ENCODE measurements around the gene HOXA5. TPM values are rescaled to one million over a fixed set of nuclear protein-coding genes. Genes with fewer than 3 reads are reported as not detected.

Gene HOXA5
- total RNA-seq, 1 experiment from 2014 or later: not detected

DNA sequence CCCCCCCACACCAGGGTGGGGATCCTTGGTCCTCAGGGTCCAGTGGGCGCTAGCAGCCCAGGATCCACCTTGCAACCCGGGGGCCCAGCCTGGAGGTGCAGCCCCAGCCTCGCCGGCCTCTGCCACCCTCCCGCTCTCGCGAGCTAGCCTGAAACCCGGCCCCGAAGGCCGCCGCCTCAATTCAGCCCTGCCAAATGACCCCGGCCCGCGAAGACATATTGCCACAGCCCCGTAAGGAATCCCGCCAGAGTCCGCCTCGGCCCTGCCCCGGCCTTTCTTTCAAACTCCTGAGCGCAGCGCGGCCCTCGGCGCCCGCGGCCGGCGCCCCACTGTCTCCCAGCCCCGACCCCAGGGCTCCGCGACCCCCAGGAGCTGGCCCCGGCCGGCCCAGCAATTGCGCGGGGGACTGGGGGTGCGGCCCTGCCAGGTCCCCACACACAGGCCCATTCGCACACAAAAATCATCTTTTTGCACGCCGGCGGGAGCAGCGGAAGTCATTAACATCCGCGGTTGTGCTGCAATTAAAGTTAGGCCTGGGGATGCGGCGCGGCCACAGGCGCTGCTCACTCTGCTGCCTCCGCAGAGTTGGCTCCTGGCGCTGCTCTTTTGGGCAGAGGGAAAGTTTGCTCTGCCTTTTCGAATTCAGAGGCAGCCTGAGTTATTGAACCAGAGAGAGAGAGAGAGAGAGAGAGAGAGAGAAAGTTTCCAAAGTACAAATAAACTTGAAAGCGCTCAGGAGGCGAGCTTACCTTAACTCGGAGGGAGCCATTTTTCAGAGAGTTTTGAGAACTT is 4.0 kb downstream of the HOXA5 start:
- Histone ChIP-seq H2BK12ac (ENCODE audit: insufficient read length, low read depth, low read length) (no peak overlapping the region), H3K9me3 (ENCODE audit: control insufficient read depth, low read depth, low read length) (no peaks in the 10 kb centered on the region), H3K4me1 (ENCODE audit: insufficient read depth, low read length) (no peaks in the 10 kb centered on the region), H3K4me2 (ENCODE audit: insufficient read depth, insufficient read length, low read length) (no peak overlapping the region), H4K5ac (ENCODE audit: insufficient read length, low read depth, low read length) (no peak overlapping the region), H2AK5ac (ENCODE audit: insufficient read length, low read length) (no peak overlapping the region), H3K23me2 (ENCODE audit: insufficient read length, low read depth, low read length, poor library complexity, severe bottlenecking) (peaks cover 10% of the 10 kb centered on the region), H2BK20ac (ENCODE audit: low read depth, low read length, poor library complexity, severe bottlenecking) (no peak overlapping the region), H3K27ac (ENCODE audit: insufficient read length, low read depth, low read length) (no peak overlapping the region), H2AFZ (ENCODE audit: low read length) (no peak overlapping the region), H3K56ac (ENCODE audit: insufficient read length, low read depth, low read length) (no peak overlapping the region), H4K91ac (ENCODE audit: insufficient read length, low read depth, low read length) (no peak overlapping the region), H3K18ac (ENCODE audit: insufficient read length, low read depth, low read length) (no peak overlapping the region), H4K8ac (replicated peaks; ENCODE audit: insufficient read length, low read depth, low read length) (no peak overlapping the region), H3T11ph (ENCODE audit: low read length) (no peak overlapping the region), H3K14ac (ENCODE audit: insufficient read depth, low read length) (no peak overlapping the region), H3K23ac (ENCODE audit: insufficient read length, low read depth, low read length) (no peak overlapping the region), H3K4ac (ENCODE audit: low read depth, low read length) (no peak overlapping the region), H2BK120ac (ENCODE audit: low read depth, low read length, poor library complexity, severe bottlenecking) (no peak overlapping the region), H3K79me1 (ENCODE audit: insufficient read depth, low read depth, low read length, poor library complexity, severe bottlenecking) (no peaks in the 10 kb centered on the region), H2BK5ac (ENCODE audit: insufficient read length, low read length) (no peak overlapping the region), H3K79me2 (ENCODE audit: insufficient read depth, low read length) (no peaks in the 10 kb centered on the region), H3K9ac (ENCODE audit: extremely low read depth, insufficient read length, low read length) (no peak overlapping the region), H4K20me1 (ENCODE audit: control insufficient read depth, insufficient read depth, insufficient read length) (no peaks in the 10 kb centered on the region), H3K27me3 (ENCODE audit: insufficient read depth, low read length) (peaks cover 98% of the 10 kb centered on the region), H2BK15ac (ENCODE audit: low read depth, low read length) (no peak overlapping the region)
- Mint-ChIP-seq H3K36me3 (ENCODE audit: insufficient read depth in 1 of 3, low read depth in 3 of 3) (no peaks in the 10 kb centered on the region; a peak in 1 of 7 replicates), H3K27me3 (ENCODE audit: low read depth) (peaks cover 100% of the 10 kb centered on the region), H3K27ac (no peak overlapping the region), H3K4me3 (no peak overlapping the region; a peak in 1 of 5 replicates), H3K4me1 (peaks cover 7 to 13% of the 10 kb centered on the region in 2 experiments), H3K9me3 (peaks cover 0 to 20% of the 10 kb centered on the region in 2 experiments)
- TF ChIP-seq, protein P1, sequence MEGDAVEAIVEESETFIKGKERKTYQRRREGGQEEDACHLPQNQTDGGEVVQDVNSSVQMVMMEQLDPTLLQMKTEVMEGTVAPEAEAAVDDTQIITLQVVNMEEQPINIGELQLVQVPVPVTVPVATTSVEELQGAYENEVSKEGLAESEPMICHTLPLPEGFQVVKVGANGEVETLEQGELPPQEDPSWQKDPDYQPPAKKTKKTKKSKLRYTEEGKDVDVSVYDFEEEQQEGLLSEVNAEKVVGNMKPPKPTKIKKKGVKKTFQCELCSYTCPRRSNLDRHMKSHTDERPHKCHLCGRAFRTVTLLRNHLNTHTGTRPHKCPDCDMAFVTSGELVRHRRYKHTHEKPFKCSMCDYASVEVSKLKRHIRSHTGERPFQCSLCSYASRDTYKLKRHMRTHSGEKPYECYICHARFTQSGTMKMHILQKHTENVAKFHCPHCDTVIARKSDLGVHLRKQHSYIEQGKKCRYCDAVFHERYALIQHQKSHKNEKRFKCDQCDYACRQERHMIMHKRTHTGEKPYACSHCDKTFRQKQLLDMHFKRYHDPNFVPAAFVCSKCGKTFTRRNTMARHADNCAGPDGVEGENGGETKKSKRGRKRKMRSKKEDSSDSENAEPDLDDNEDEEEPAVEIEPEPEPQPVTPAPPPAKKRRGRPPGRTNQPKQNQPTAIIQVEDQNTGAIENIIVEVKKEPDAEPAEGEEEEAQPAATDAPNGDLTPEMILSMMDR (conservative IDR thresholded peaks at IDR 0.05): no peak
- no CpG with 5 or more reads among the region's 53 CpGs for WGBS (ENCODE audit: extremely low coverage, insufficient read length, low lambda C conversion rate)
- peak; percentile 65 for DNase-seq

All from H9 (cell line).